Neural progenitor cell (in vitro differentiated cells): Measurements from ENCODE around the gene TRAF3.

Experiments
- EZH2phosphoT487 ChIP-seq: fragments of 200-600 bp; sonication (generic); IDR thresholded peaks from 2 replicates; pipeline ENCODE4 v1.6.1; 2017; ENCODE audit warnings: antibody characterized with exemption
- TF ChIP-seq, protein P1 (sequence below): fragments of 200-600 bp; sonication (generic); IDR thresholded peaks from 2 replicates; pipeline ENCODE4 v1.5.1; 2017; ENCODE audit warnings: antibody characterized with exemption, mild to moderate bottlenecking

DNA sequence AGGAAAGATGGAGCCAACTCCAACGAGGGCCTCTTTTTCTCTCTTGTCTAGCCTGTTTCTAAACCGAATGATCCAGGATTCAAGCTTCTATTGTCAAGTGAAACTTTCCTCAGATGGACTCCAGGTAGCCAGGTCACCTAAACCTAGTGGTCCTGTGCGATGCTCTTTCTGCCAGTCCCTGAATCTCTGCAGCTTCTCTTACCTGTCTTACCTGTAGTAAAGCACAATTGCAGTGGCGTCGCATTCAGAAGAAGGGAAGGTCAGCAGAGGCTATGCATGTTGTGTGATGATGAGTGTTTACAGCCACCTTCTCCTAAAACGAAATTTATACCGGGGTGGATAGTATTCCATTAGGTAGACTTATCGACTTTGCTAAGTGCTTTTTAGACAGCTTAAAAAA is 47.4 kb upstream of the TRAF3 start:
- TF ChIP-seq, protein P1, sequence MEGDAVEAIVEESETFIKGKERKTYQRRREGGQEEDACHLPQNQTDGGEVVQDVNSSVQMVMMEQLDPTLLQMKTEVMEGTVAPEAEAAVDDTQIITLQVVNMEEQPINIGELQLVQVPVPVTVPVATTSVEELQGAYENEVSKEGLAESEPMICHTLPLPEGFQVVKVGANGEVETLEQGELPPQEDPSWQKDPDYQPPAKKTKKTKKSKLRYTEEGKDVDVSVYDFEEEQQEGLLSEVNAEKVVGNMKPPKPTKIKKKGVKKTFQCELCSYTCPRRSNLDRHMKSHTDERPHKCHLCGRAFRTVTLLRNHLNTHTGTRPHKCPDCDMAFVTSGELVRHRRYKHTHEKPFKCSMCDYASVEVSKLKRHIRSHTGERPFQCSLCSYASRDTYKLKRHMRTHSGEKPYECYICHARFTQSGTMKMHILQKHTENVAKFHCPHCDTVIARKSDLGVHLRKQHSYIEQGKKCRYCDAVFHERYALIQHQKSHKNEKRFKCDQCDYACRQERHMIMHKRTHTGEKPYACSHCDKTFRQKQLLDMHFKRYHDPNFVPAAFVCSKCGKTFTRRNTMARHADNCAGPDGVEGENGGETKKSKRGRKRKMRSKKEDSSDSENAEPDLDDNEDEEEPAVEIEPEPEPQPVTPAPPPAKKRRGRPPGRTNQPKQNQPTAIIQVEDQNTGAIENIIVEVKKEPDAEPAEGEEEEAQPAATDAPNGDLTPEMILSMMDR, result no peak
- TF ChIP-seq EZH2phosphoT487, result no peak
